GM13977 (cell line): ENCODE results near the gene DNMT3A.

Source experiments
- DNase-seq: peaks from one replicate; pipeline ENCODE4 v3.0.0; 2012; ENCODE audit warnings: low spot score
- CTCF ChIP-seq: IDR thresholded peaks from 2 replicates; pipeline ENCODE4 v1.5.1; 2012; ENCODE audit warnings: mild to moderate bottlenecking, control low read depth; ENCODE audit not compliant: insufficient read depth; ENCODE audit errors: extremely low read depth, missing control alignments
- in situ Hi-C: fragments of 300-500 bp; cut with MboI; formaldehyde crosslinking; loops from one replicate; pipeline ENCODE4 v1.12.0; 2022; ENCODE audit warnings: low sequenced_read_pairs, low pct_unique_long_range_greater_than_20kb, mixed read lengths, inconsistent platforms; ENCODE audit not compliant: unreplicated experiment

Gene DNMT3A

DNA sequence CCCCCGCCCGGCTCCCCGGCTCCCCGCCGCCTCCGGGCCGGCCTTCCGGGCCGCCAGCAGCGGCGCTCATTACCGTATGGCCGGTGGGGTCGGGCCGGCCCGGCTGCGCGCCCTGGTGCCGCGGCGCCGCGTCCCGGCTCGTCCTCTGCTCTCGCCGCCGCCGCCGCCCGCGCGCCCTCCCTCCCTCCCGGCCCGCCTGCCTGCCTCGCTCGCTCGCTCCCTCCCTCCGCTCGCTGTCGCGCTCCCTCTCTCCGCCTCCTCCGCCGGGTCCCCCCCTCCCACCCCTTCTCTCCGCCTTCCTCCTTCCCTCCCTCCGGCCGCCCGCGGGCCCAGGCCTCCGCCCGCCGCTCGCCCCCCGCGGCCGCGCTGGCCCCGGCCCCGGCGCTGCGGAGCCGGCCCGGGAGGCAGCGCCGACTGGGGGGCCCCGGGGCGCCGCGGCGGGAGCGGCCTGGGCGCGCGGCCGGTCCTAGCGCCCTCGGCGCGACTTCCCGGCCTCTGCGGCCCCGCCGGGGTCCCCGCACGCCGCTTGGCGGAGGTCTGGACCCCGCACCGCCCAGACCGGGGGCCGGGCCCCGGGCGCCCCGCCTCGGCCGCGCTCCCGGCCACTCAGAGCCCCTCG lies at the start of gene DNMT3A:
TSS of gene DNMT3A (minus strand) at position 173 of the 619 bp plus-strand sequence. CDS start 27,941 bp downstream, outside the sequence.
- DNase-seq = peak; percentile 87
- no peak for TF ChIP-seq CTCF
- in situ Hi-C loops = no loop called here

GRCh38 chr2:25389161-25389560 lies 47.4 kb upstream of the DNMT3A start:
- TF ChIP-seq CTCF = no peak
- no peak for DNase-seq
- in situ Hi-C loops = no loop called here

DNA sequence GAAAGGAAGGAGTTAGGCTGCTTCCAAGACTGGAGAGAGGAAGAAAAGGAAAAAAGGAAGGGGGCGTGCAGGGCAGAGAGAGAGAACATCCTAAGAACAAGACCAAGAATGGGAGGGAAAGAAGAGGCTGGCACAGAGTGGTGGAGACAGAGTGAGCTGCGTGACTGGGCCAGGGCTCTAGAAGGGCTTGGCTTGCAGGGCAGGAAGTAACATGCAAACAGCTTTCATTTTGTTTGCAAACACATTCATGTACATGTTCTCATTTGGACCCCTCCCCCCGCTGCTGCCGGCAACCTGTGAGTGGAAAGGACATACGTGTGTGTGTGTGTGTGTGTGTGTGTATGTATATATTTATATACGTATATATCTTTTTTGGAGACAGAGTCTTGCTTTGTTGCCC lies 46.8 kb upstream of the DNMT3A start:
- in situ Hi-C loops = no loop called here

GRCh38 chr2:25387876-25388449 lies 46.2 kb upstream of the DNMT3A start:
- in situ Hi-C loops = no loop called here
- TF ChIP-seq CTCF = no peak
- no peak for DNase-seq

More for the DNA sequence above, 46.8 kb upstream of the DNMT3A start:
- no peak for DNase-seq
- no peak for TF ChIP-seq CTCF

- DNase-seq = no peak
- in situ Hi-C loops = no loop called here
- TF ChIP-seq CTCF = no peak
These were observed 45.5 kb upstream of the DNMT3A start for GRCh38 chr2:25386971-25387875.

DNA sequence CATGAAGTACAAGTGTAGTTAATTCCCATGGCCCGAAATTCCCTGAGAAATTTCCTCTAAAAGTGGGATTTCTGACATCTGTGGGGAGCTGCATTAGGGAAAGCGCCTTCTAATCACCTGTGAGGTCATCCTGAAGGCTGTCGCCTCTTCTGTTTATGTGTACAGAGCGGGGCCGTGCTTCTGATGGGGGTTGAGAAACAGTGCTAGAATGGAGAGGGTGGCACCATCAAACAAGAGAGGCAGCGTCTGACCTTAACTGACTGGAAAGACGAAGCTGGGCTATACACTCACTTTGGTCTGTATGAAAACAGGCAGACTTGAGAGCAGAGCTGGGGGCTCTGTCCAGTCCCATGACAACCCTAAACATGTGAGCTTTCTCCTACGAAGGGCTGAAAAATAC lies 44.2 kb upstream of the DNMT3A start:
- in situ Hi-C loops = no loop called here
- no peak for DNase-seq
- TF ChIP-seq CTCF = no peak
